H9 (cell line): Measurements from ENCODE around the gene ASXL3. TPM values are rescaled to one million over a fixed set of nuclear protein-coding genes. Genes with fewer than 3 reads are reported as not detected.

ENCODE experiments used
- DNase-seq: peaks from one replicate; pipeline ENCODE4 v3.0.0-alpha.2; 2017
- H2AFZ ChIP-seq: one replicate; pipeline ENCODE4 v1.6.1; 2013; ENCODE audit warnings: mild to moderate bottlenecking, low read length, control low read depth, moderate library complexity
- H2AK5ac ChIP-seq: 2 replicates; pipeline ENCODE4 v1.6.1; 2013; ENCODE audit warnings: low read length, control low read depth, mixed read lengths; ENCODE audit not compliant: insufficient read length
- H2BK120ac ChIP-seq: one replicate; pipeline ENCODE4 v1.6.1; 2013; ENCODE audit warnings: low read depth, mild to moderate bottlenecking, low read length, control low read depth, inconsistent platforms; ENCODE audit not compliant: poor library complexity, severe bottlenecking
- H2BK12ac ChIP-seq: 2 replicates; pipeline ENCODE4 v1.6.1; 2013; ENCODE audit warnings: low read length, control low read depth, mixed read lengths, low read depth; ENCODE audit not compliant: insufficient read length
- H2BK15ac ChIP-seq: 2 replicates; pipeline ENCODE4 v1.6.1; 2013; ENCODE audit warnings: low read depth, low read length, control low read depth
- H2BK20ac ChIP-seq: one replicate; pipeline ENCODE4 v1.6.1; 2013; ENCODE audit warnings: low read depth, mild to moderate bottlenecking, low read length, control low read depth, inconsistent platforms; ENCODE audit not compliant: poor library complexity, severe bottlenecking
- H2BK5ac ChIP-seq: 2 replicates; pipeline ENCODE4 v1.6.1; 2013; ENCODE audit warnings: low read length, control low read depth, mixed read lengths; ENCODE audit not compliant: insufficient read length
- H3K14ac ChIP-seq: 2 replicates; pipeline ENCODE4 v1.6.1; 2013; ENCODE audit warnings: low read length, control low read depth; ENCODE audit not compliant: insufficient read depth
- H3K18ac ChIP-seq: 2 replicates; pipeline ENCODE4 v1.6.1; 2013; ENCODE audit warnings: low read depth, mild to moderate bottlenecking, mixed read lengths, low read length, control low read depth; ENCODE audit not compliant: insufficient read length
- H3K23ac ChIP-seq: 2 replicates; pipeline ENCODE4 v1.6.1; 2013; ENCODE audit warnings: low read length, control low read depth, mixed read lengths, low read depth; ENCODE audit not compliant: insufficient read length
- H3K23me2 ChIP-seq: 2 replicates; pipeline ENCODE4 v1.6.1; 2013; ENCODE audit warnings: low read depth, mild to moderate bottlenecking, mixed read lengths, low read length, control low read depth; ENCODE audit not compliant: insufficient read length, poor library complexity, severe bottlenecking
- H3K27ac ChIP-seq: 2 replicates; pipeline ENCODE4 v1.5.1; 2013; ENCODE audit warnings: low read length, control low read depth, mixed read lengths, low read depth; ENCODE audit not compliant: insufficient read length
- H3K27me3 ChIP-seq: 2 replicates; pipeline ENCODE4 v1.6.1; 2013; ENCODE audit warnings: low read length, control low read depth, inconsistent platforms; ENCODE audit not compliant: insufficient read depth
- H3K4ac ChIP-seq: 2 replicates; pipeline ENCODE4 v1.6.1; 2013; ENCODE audit warnings: low read depth, mild to moderate bottlenecking, control low read depth, inconsistent platforms, low read length, moderate library complexity
- H3K4me1 ChIP-seq: 2 replicates; pipeline ENCODE4 v1.6.1; 2013; ENCODE audit warnings: low read length, control low read depth, inconsistent platforms; ENCODE audit not compliant: insufficient read depth
- H3K4me2 ChIP-seq: 2 replicates; pipeline ENCODE4 v1.6.1; 2013; ENCODE audit warnings: low read length, control low read depth, mixed read lengths; ENCODE audit not compliant: insufficient read length, insufficient read depth
- H3K56ac ChIP-seq: 2 replicates; pipeline ENCODE4 v1.6.1; 2013; ENCODE audit warnings: low read depth, mild to moderate bottlenecking, mixed read lengths, low read length, control low read depth; ENCODE audit not compliant: insufficient read length
- H3K79me1 ChIP-seq: 2 replicates; pipeline ENCODE4 v1.6.1; 2013; ENCODE audit warnings: low read depth, mild to moderate bottlenecking, moderate library complexity, low read length, control low read depth, inconsistent platforms; ENCODE audit not compliant: insufficient read depth, poor library complexity, severe bottlenecking
- H3K79me2 ChIP-seq: 2 replicates; pipeline ENCODE4 v1.6.1; 2013; ENCODE audit warnings: low read length, control low read depth, inconsistent platforms; ENCODE audit not compliant: insufficient read depth
- H3K9ac ChIP-seq: 2 replicates; pipeline ENCODE4 v1.6.1; 2013; ENCODE audit warnings: low read length, control low read depth, mixed read lengths; ENCODE audit not compliant: insufficient read length; ENCODE audit errors: extremely low read depth
- H3K9me3 ChIP-seq: one replicate; pipeline ENCODE4 v1.6.1; 2013; ENCODE audit warnings: low read depth, low read length, inconsistent platforms; ENCODE audit not compliant: control insufficient read depth
- H3T11ph ChIP-seq: one replicate; pipeline ENCODE4 v1.6.1; 2013; ENCODE audit warnings: mild to moderate bottlenecking, low read length, control low read depth, inconsistent platforms
- H4K20me1 ChIP-seq: one replicate; pipeline ENCODE4 v1.6.1; 2013; ENCODE audit not compliant: control insufficient read depth, insufficient read length, insufficient read depth
- H4K5ac ChIP-seq: 2 replicates; pipeline ENCODE4 v1.6.1; 2013; ENCODE audit warnings: low read depth, mild to moderate bottlenecking, mixed read lengths, low read length, control low read depth; ENCODE audit not compliant: insufficient read length
- H4K8ac ChIP-seq: replicated peaks from 2 replicates; pipeline ENCODE4 v1.6.1; 2013; ENCODE audit warnings: low read length, control low read depth, mixed read lengths, low read depth; ENCODE audit not compliant: insufficient read length
- H4K91ac ChIP-seq: 2 replicates; pipeline ENCODE4 v1.6.1; 2013; ENCODE audit warnings: low read depth, mild to moderate bottlenecking, moderate library complexity, mixed read lengths, low read length, control low read depth; ENCODE audit not compliant: insufficient read length
- H3K27ac Mint-ChIP-seq, 3 experiments: 2 replicates in 2 of 3; 3 replicates in 1 of 3; pipeline ENCODE4 v1.8.0; 2020 to 2021; ENCODE audit warnings: mixed read lengths in 3 of 3, mild to moderate bottlenecking in 1 of 3, moderate library complexity in 1 of 3
- H3K27me3 Mint-ChIP-seq: 2 replicates; pipeline ENCODE4 v1.8.0; 2021; ENCODE audit warnings: low read depth, mild to moderate bottlenecking, moderate library complexity, mixed read lengths
- H3K36me3 Mint-ChIP-seq, 3 experiments: 2 replicates in 2 of 3; 3 replicates in 1 of 3; pipeline ENCODE4 v1.8.0; 2020 to 2021; ENCODE audit warnings: low read depth in 3 of 3, mixed read lengths in 3 of 3; ENCODE audit not compliant: insufficient read depth in 1 of 3
- H3K4me1 Mint-ChIP-seq, 2 experiments: 2 replicates each; pipeline ENCODE4 v1.8.0; 2020; ENCODE audit warnings: mixed read lengths in 2 of 2
- H3K4me3 Mint-ChIP-seq, 2 experiments: 2 replicates in 1 of 2; 3 replicates in 1 of 2; pipeline ENCODE4 v1.8.0; 2020 to 2021; ENCODE audit warnings: mild to moderate bottlenecking in 2 of 2, mixed read lengths in 2 of 2, moderate library complexity in 1 of 2
- H3K9me3 Mint-ChIP-seq, 2 experiments: 2 replicates in 1 of 2; 3 replicates in 1 of 2; pipeline ENCODE4 v1.8.0; 2020; ENCODE audit warnings: mild to moderate bottlenecking in 2 of 2, mixed read lengths in 2 of 2, moderate library complexity in 1 of 2
- WGBS: extraction: QIAGEN DNeasy Blood & Tissue Kit; methylation state at CpG from one replicate; pipeline ENCODE4 v1.1.7; 2013; ENCODE audit warnings: missing lambda C conversion rate, low lambda C conversion rate, mixed read lengths; ENCODE audit not compliant: insufficient read length; ENCODE audit errors: extremely low coverage; 5-methylcytosine and 5-hydroxymethylcytosine counted together
- total RNA-seq: library from RNA; stranded (reverse); gene quantifications from 2 replicates; pipeline ENCODE4 v1.2.1, GENCODE V29; 2021
- TF ChIP-seq, protein P1 (sequence below): fragments of 200-600 bp; sonication (generic); conservative IDR thresholded peaks from 3 replicates; pipeline ENCODE4 v1.8.0; 2021; ENCODE audit warnings: antibody characterized with exemption, mild to moderate bottlenecking

Gene ASXL3
- total RNA-seq, 1 experiment from 2014 or later = 0.35 TPM

DNA sequence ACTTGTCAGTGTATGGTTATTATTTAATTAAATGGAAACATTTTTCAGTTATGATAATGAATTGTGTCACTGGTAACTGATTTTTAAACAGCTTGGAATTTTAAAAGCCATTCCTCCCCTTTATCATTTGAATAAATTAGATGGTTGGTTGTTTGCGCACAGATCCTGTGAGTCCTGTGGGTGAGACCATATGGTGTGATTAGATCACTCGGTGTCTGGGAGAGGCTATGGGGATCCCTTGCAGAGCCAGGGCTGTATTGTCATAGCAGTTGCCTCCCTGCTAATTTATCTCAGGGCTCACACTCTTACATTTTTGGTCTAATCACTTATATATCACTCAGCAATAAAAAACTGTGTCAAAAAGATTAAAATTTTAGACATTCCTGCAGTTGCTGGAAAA lies 133.5 kb downstream of the ASXL3 start:
- H3K9me3 Mint-ChIP-seq = no peaks in the 10 kb centered on the region; a peak in 1 of 5 replicates
- Histone ChIP-seq H3K9me3 (no peaks in the 10 kb centered on the region), H2BK120ac (no peak overlapping the region), H4K91ac (no peak overlapping the region), H3K23ac (no peak overlapping the region), H4K20me1 (no peaks in the 10 kb centered on the region), H2BK5ac (no peak overlapping the region), H3T11ph (no peak overlapping the region), H3K4me2 (no peak overlapping the region), H3K14ac (no peak overlapping the region), H4K5ac (no peak overlapping the region), H3K56ac (no peak overlapping the region), H3K9ac (no peak overlapping the region), H3K79me2 (no peaks in the 10 kb centered on the region), H3K4me1 (no peaks in the 10 kb centered on the region), H2AK5ac (no peak overlapping the region), H2BK12ac (no peak overlapping the region), H2AFZ (no peak overlapping the region), H3K23me2 (no peaks in the 10 kb centered on the region), H3K4ac (no peak overlapping the region), H3K27ac (no peak overlapping the region), H2BK20ac (no peak overlapping the region), H3K79me1 (no peaks in the 10 kb centered on the region), H3K18ac (no peak overlapping the region), H2BK15ac (no peak overlapping the region), H4K8ac (no peak overlapping the region), H3K27me3 (no peaks in the 10 kb centered on the region)
- no peak overlapping the region for H3K4me3 Mint-ChIP-seq
- no CpG with 5 or more reads among the region's 2 CpGs for WGBS
- no peaks in the 10 kb centered on the region for H3K36me3 Mint-ChIP-seq
- H3K4me1 Mint-ChIP-seq = 0 out of 4 replicates have a peak, but pooled peaks cover 0 to 2% of the 10 kb centered on the region in 2 experiments
- H3K27me3 Mint-ChIP-seq = 0 out of 2 replicates have a peak, but pooled peaks cover 2% of the 10 kb centered on the region
- TF ChIP-seq, protein P1, sequence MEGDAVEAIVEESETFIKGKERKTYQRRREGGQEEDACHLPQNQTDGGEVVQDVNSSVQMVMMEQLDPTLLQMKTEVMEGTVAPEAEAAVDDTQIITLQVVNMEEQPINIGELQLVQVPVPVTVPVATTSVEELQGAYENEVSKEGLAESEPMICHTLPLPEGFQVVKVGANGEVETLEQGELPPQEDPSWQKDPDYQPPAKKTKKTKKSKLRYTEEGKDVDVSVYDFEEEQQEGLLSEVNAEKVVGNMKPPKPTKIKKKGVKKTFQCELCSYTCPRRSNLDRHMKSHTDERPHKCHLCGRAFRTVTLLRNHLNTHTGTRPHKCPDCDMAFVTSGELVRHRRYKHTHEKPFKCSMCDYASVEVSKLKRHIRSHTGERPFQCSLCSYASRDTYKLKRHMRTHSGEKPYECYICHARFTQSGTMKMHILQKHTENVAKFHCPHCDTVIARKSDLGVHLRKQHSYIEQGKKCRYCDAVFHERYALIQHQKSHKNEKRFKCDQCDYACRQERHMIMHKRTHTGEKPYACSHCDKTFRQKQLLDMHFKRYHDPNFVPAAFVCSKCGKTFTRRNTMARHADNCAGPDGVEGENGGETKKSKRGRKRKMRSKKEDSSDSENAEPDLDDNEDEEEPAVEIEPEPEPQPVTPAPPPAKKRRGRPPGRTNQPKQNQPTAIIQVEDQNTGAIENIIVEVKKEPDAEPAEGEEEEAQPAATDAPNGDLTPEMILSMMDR = no peak
- H3K27ac Mint-ChIP-seq = no peak overlapping the region
- DNase-seq = no peak
